Vagina (tissue), 2 donors: ENCODE data around the gene NME1. TPM values are rescaled to one million over a fixed set of nuclear protein-coding genes. Genes with fewer than 3 reads are reported as not detected.

Source experiments
- DNase-seq, 2 donors: peaks; one replicate each; pipeline ENCODE4 v3.0.0-alpha.2; 2017; ENCODE audit errors: extremely low spot score in 2 of 2
- H3K27ac ChIP-seq: fragments of 200-600 bp; sonication (generic); one replicate; pipeline ENCODE4 v1.5.1; 2019
- H3K27me3 ChIP-seq: fragments of 200-600 bp; sonication (generic); one replicate; pipeline ENCODE4 v1.5.1; 2019
- H3K36me3 ChIP-seq, 2 donors: fragments of 200-600 bp; sonication (generic); one replicate each; pipeline ENCODE4 v1.5.1; 2017 to 2019
- H3K4me1 ChIP-seq: fragments of 200-600 bp; sonication (generic); one replicate; pipeline ENCODE4 v1.5.1; 2019
- H3K4me3 ChIP-seq, 2 donors: fragments of 200-600 bp; sonication (generic); 1 replicate in 1 of 2; 2 replicates in 1 of 2; pipeline ENCODE4 v1.5.1; 2016 to 2019
- H3K9me3 ChIP-seq: fragments of 200-600 bp; sonication (generic); one replicate; pipeline ENCODE4 v1.5.1; 2019
- CTCF ChIP-seq, 3 experiments: fragments of 450-650 bp in 2 of 3; fragments of 200-600 bp in 1 of 3; sonication (generic) in 1 of 3; IDR thresholded peaks; one replicate each; pipeline ENCODE4 v1.5.1; 2017 to 2019; ENCODE audit warnings: antibody characterized with exemption in 3 of 3, mild to moderate bottlenecking in 2 of 3, moderate library complexity in 2 of 3
- POLR2A ChIP-seq, 2 donors: fragments of 450-650 bp; IDR thresholded peaks; one replicate each; pipeline ENCODE4 v1.6.1; 2017; ENCODE audit warnings: antibody characterized with exemption in 2 of 2, mild to moderate bottlenecking in 2 of 2, moderate library complexity in 2 of 2
- POLR2AphosphoS5 ChIP-seq, 2 donors: sonication (generic); formaldehyde crosslinking; IDR thresholded peaks; one replicate each; pipeline ENCODE4 v1.9.0; 2017; ENCODE audit warnings: antibody characterized with exemption in 2 of 2, mild to moderate bottlenecking in 2 of 2, low read depth in 1 of 2; ENCODE audit not compliant: insufficient read depth in 1 of 2
- intact Hi-C: fragments of 100-400 bp; cut with DNase I; formaldehyde crosslinking; loops from one replicate; pipeline ENCODE4 v1.15.1; 2023
- total RNA-seq: library from RNA; depleted of rRNA; stranded (reverse); fragments of >200 nt; gene quantifications from one replicate; pipeline ENCODE4 v1.2.3, GENCODE V29; 2016

The NME1 gene
- total RNA-seq, 1 donor from 2014 or later = 50.8 TPM

- no peak for DNase-seq
- no peaks in the 10 kb centered on the region for H3K27me3 ChIP-seq
- TF ChIP-seq POLR2AphosphoS5 (IDR thresholded peaks at IDR 0.05; ENCODE audit: insufficient read depth in 1 of 2, low read depth in 1 of 2) (no peak), POLR2A (IDR thresholded peaks at IDR 0.05) (no peak), CTCF (IDR thresholded peaks at IDR 0.05) (no peak)
- H3K9me3 ChIP-seq = no peaks in the 10 kb centered on the region
- intact Hi-C loops = no loop called here
- H3K36me3 ChIP-seq = no peaks in the 10 kb centered on the region
- H3K4me3 ChIP-seq = peak overlapping the region; percentile 84 to 96
- peaks cover 34% of the 10 kb centered on the region for H3K4me1 ChIP-seq
- no peak overlapping the region for H3K27ac ChIP-seq
Measured at GRCh38 chr17:51118330-51119195, 34.8 kb upstream of the NME1 start.

GRCh38 chr17:51119415-51120356, 33.7 kb upstream of the NME1 start:
- peak in 1 of 2 donors; percentile 90 for DNase-seq
- H3K4me3 ChIP-seq = peak overlapping the region; percentile 84 to 96
- no peaks in the 10 kb centered on the region for H3K36me3 ChIP-seq
- peaks cover 34% of the 10 kb centered on the region for H3K4me1 ChIP-seq
- TF ChIP-seq POLR2AphosphoS5 (IDR thresholded peaks at IDR 0.05; ENCODE audit: insufficient read depth in 1 of 2, low read depth in 1 of 2) (peak; percentile 20 to 29), CTCF (IDR thresholded peaks at IDR 0.05) (no peak)
- no peaks in the 10 kb centered on the region for H3K9me3 ChIP-seq
- intact Hi-C loops = no loop called here
- H3K27me3 ChIP-seq = no peaks in the 10 kb centered on the region
- H3K27ac ChIP-seq = peak overlapping the region; percentile 100

- Histone ChIP-seq H3K4me3 (peak overlapping the region; percentile 84 to 96), H3K36me3 (no peaks in the 10 kb centered on the region), H3K4me1 (peaks cover 34% of the 10 kb centered on the region), H3K27ac (peak overlapping the region; percentile 100), H3K9me3 (no peaks in the 10 kb centered on the region), H3K27me3 (no peaks in the 10 kb centered on the region)
- intact Hi-C loops = no loop called here
- TF ChIP-seq POLR2A (IDR thresholded peaks at IDR 0.05) = no peak
- no peak for TF ChIP-seq POLR2AphosphoS5 (IDR thresholded peaks at IDR 0.05; ENCODE audit: insufficient read depth in 1 of 2, low read depth in 1 of 2)
- TF ChIP-seq CTCF (IDR thresholded peaks at IDR 0.05) = no peak
- peak in 1 of 2 donors; percentile 90 for DNase-seq
Measured at GRCh38 chr17:51120357-51120738, 33.0 kb upstream of the NME1 start.

GRCh38 chr17:51120739-51121619, 32.4 kb upstream of the NME1 start, which contains the start of gene SPAG9:
SPAG9 (minus strand) TSS chr17:51120868; CDS start chr17:51120656, 212 bp downstream.
- intact Hi-C loops = no loop called here
- H3K4me1 ChIP-seq = peaks cover 29% of the 10 kb centered on the region
- peak within 1 kb of the TSS; percentile 100 for H3K27ac ChIP-seq
- no peaks in the 10 kb centered on the region for H3K36me3 ChIP-seq
- peak; percentile 95 to 97 for DNase-seq
- H3K9me3 ChIP-seq = no peaks in the 10 kb centered on the region
- peak within 1 kb of the TSS; percentile 84 to 96 for H3K4me3 ChIP-seq
- no peaks in the 10 kb centered on the region for H3K27me3 ChIP-seq
- peak in 1 of 2 donors; percentile 73 for TF ChIP-seq POLR2A (IDR thresholded peaks at IDR 0.05)
- peak; percentile 86 to 88 for TF ChIP-seq POLR2AphosphoS5 (IDR thresholded peaks at IDR 0.05; ENCODE audit: insufficient read depth in 1 of 2, low read depth in 1 of 2)
- TF ChIP-seq CTCF (IDR thresholded peaks at IDR 0.05) = no peak
